Measurements from ENCODE around the gene PHF12.

Gene PHF12

DNA sequence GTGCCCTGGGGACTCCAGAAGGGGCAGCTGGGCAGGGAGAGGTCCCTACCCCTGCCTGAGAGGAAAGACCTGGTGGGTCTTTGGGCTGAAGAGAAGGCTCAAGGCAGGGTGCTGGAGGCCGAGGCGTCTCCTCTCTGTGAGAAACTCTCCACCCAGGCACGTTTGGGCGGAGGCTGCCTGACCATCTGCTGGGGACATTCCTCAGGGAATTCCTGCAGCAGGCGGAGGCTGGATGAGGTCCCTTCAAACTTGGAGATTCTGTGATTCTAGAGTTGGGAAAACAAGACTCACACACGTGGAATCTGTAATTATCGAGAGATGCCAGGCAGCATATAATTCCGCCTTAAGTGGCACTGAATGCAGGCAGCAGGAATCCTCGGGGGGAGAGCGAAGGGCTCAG lies 21.1 kb upstream of the PHF12 start:
- Histone ChIP-seq H3K79me2 (ENCODE audit: insufficient read depth, low read length) (no peaks in the 10 kb centered on the region), H3K9me3 (ENCODE audit: insufficient read depth, low read length, severe bottlenecking) (no peaks in the 10 kb centered on the region), H3K4me1 (ENCODE audit: insufficient read depth, low read length) (no peaks in the 10 kb centered on the region), H3K4me3 (ENCODE audit: low read depth in 1 of 2, low read length in 2 of 2) (no peak overlapping the region), H3K9ac (ENCODE audit: low read depth, low read length) (no peak overlapping the region), H3K4me2 (ENCODE audit: insufficient read depth, low read length) (no peak overlapping the region), H3K27me3 (ENCODE audit: insufficient read depth, low read length, poor library complexity) (peaks cover 11% of the 10 kb centered on the region), H2AFZ (ENCODE audit: low read depth, low read length) (no peak overlapping the region), H3K36me3 (ENCODE audit: insufficient read depth, low read length) (no peaks in the 10 kb centered on the region), H4K20me1 (ENCODE audit: insufficient read depth, low read length) (no peaks in the 10 kb centered on the region), H3K27ac (ENCODE audit: low read length) (no peak overlapping the region)
- ATAC-seq (ENCODE audit: insufficient read depth, low read depth) (no peak), DNase-seq (no peak)
- TF ChIP-seq EZH2 (IDR thresholded peaks at IDR 0.05; ENCODE audit: borderline replicate concordance, low read depth, low read length, severe bottlenecking): no peak
- TF ChIP-seq, protein P1, sequence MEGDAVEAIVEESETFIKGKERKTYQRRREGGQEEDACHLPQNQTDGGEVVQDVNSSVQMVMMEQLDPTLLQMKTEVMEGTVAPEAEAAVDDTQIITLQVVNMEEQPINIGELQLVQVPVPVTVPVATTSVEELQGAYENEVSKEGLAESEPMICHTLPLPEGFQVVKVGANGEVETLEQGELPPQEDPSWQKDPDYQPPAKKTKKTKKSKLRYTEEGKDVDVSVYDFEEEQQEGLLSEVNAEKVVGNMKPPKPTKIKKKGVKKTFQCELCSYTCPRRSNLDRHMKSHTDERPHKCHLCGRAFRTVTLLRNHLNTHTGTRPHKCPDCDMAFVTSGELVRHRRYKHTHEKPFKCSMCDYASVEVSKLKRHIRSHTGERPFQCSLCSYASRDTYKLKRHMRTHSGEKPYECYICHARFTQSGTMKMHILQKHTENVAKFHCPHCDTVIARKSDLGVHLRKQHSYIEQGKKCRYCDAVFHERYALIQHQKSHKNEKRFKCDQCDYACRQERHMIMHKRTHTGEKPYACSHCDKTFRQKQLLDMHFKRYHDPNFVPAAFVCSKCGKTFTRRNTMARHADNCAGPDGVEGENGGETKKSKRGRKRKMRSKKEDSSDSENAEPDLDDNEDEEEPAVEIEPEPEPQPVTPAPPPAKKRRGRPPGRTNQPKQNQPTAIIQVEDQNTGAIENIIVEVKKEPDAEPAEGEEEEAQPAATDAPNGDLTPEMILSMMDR (IDR thresholded peaks at IDR 0.05; ENCODE audit: borderline replicate concordance, extremely low read depth, low read length, poor library complexity, severe bottlenecking): no peak

DNA sequence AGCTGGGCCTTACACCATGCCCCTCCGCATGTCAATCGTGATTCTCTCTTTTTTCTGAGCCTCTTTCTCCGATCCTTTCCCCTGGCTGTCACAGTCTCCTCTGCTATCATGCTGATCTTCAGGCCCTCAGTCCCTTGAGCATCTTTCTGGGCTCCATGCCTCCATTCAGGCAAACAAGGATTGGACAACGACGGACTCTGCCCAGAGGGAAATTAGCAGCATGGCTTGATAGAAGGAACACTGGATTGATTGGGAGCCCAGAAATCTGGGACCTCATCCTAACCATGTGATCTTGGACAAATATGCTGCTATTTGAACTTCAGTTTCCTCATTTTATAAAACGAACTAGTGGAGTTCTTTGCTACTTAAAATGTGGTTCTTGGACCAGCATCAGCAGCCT lies 19.6 kb upstream of the PHF12 start:
- H3K79me2 ChIP-seq (ENCODE audit: insufficient read depth, low read length): no peaks in the 10 kb centered on the region
- H3K4me2 ChIP-seq (ENCODE audit: insufficient read depth, low read length): no peak overlapping the region
- no peaks in the 10 kb centered on the region for H3K4me1 ChIP-seq (ENCODE audit: insufficient read depth, low read length)
- no peak for ATAC-seq (ENCODE audit: insufficient read depth, low read depth)
- H3K4me3 ChIP-seq (ENCODE audit: low read depth in 1 of 2, low read length in 2 of 2): no peak overlapping the region
- no peak for TF ChIP-seq EZH2 (IDR thresholded peaks at IDR 0.05; ENCODE audit: borderline replicate concordance, low read depth, low read length, severe bottlenecking)
- TF ChIP-seq, protein P1 (IDR thresholded peaks at IDR 0.05; ENCODE audit: borderline replicate concordance, extremely low read depth, low read length, poor library complexity, severe bottlenecking): no peak
- H3K9me3 ChIP-seq (ENCODE audit: insufficient read depth, low read length, severe bottlenecking): no peaks in the 10 kb centered on the region
- DNase-seq: no peak
- no peaks in the 10 kb centered on the region for H3K36me3 ChIP-seq (ENCODE audit: insufficient read depth, low read length)
- no peaks in the 10 kb centered on the region for H4K20me1 ChIP-seq (ENCODE audit: insufficient read depth, low read length)
- H3K27ac ChIP-seq (ENCODE audit: low read length): no peak overlapping the region
- no peak overlapping the region for H3K9ac ChIP-seq (ENCODE audit: low read depth, low read length)
- H3K27me3 ChIP-seq (ENCODE audit: insufficient read depth, low read length, poor library complexity): peaks cover 11% of the 10 kb centered on the region
- no peak overlapping the region for H2AFZ ChIP-seq (ENCODE audit: low read depth, low read length)

GRCh38 chr17:28969706-28970393 lies 18.5 kb upstream of the PHF12 start:
- no peak overlapping the region for H3K27ac ChIP-seq (ENCODE audit: low read length)
- no peaks in the 10 kb centered on the region for H4K20me1 ChIP-seq (ENCODE audit: insufficient read depth, low read length)
- H3K4me2 ChIP-seq (ENCODE audit: insufficient read depth, low read length): no peak overlapping the region

More at GRCh38 chr17:28969706-28970393, 18.5 kb upstream of the PHF12 start:
- Histone ChIP-seq H3K4me1 (ENCODE audit: insufficient read depth, low read length) (no peaks in the 10 kb centered on the region), H3K27me3 (ENCODE audit: insufficient read depth, low read length, poor library complexity) (peaks cover 11% of the 10 kb centered on the region), H3K36me3 (ENCODE audit: insufficient read depth, low read length) (no peaks in the 10 kb centered on the region), H2AFZ (ENCODE audit: low read depth, low read length) (no peak overlapping the region), H3K9me3 (ENCODE audit: insufficient read depth, low read length, severe bottlenecking) (no peaks in the 10 kb centered on the region), H3K9ac (ENCODE audit: low read depth, low read length) (no peak overlapping the region), H3K79me2 (ENCODE audit: insufficient read depth, low read length) (no peaks in the 10 kb centered on the region), H3K4me3 (ENCODE audit: low read depth in 1 of 2, low read length in 2 of 2) (no peak overlapping the region)
- DNase-seq (no peak), ATAC-seq (ENCODE audit: insufficient read depth, low read depth) (no peak)
- TF ChIP-seq, protein P1 (IDR thresholded peaks at IDR 0.05; ENCODE audit: borderline replicate concordance, extremely low read depth, low read length, poor library complexity, severe bottlenecking): no peak
- TF ChIP-seq EZH2 (IDR thresholded peaks at IDR 0.05; ENCODE audit: borderline replicate concordance, low read depth, low read length, severe bottlenecking): no peak

Measured in DND-41 (cell line).